Ishikawa (cell line): ENCODE measurements around the gene PGAP3.

Experiments used
- CEBPB ChIP-seq: IDR thresholded peaks from 2 replicates; pipeline ENCODE4 v1.6.1; 2012
- CREB1 ChIP-seq: IDR thresholded peaks from 2 replicates; pipeline ENCODE4 v1.6.1; 2012; ENCODE audit warnings: low read depth
- EGR1 ChIP-seq: IDR thresholded peaks from 2 replicates; pipeline ENCODE4 v1.6.1; 2012
- EP300 ChIP-seq: IDR thresholded peaks from 2 replicates; pipeline ENCODE4 v1.6.1; 2012; ENCODE audit warnings: borderline replicate concordance
- FOXM1 ChIP-seq: IDR thresholded peaks from 2 replicates; pipeline ENCODE4 v1.6.1; 2012; ENCODE audit warnings: low read depth, borderline replicate concordance
- MAX ChIP-seq: IDR thresholded peaks from 2 replicates; pipeline ENCODE4 v1.6.1; 2012
- NFIC ChIP-seq: IDR thresholded peaks from 2 replicates; pipeline ENCODE4 v1.6.1; 2012
- RAD21 ChIP-seq: IDR thresholded peaks from 2 replicates; pipeline ENCODE4 v1.6.1; 2012; ENCODE audit warnings: low read depth
- TAF1 ChIP-seq: IDR thresholded peaks from 2 replicates; pipeline ENCODE4 v1.6.1; 2012; ENCODE audit warnings: low read depth, mild to moderate bottlenecking
- TCF12 ChIP-seq: IDR thresholded peaks from 2 replicates; pipeline ENCODE4 v1.6.1; 2012; ENCODE audit warnings: low read depth
- TEAD4 ChIP-seq: IDR thresholded peaks from 2 replicates; pipeline ENCODE4 v1.6.1; 2012
- YY1 ChIP-seq: IDR thresholded peaks from 2 replicates; pipeline ENCODE4 v1.6.1; 2012; ENCODE audit warnings: low read depth
- ZBTB7A ChIP-seq: IDR thresholded peaks from 2 replicates; pipeline ENCODE4 v1.6.1; 2012; ENCODE audit warnings: low read depth
- TF ChIP-seq, protein P1 (sequence below): IDR thresholded peaks from 2 replicates; pipeline ENCODE4 v1.6.1; 2012; ENCODE audit warnings: low read depth, mild to moderate bottlenecking
- TF ChIP-seq, protein P2 (sequence below): IDR thresholded peaks from 2 replicates; pipeline ENCODE4 v1.6.1; 2012

The PGAP3 gene

DNA sequence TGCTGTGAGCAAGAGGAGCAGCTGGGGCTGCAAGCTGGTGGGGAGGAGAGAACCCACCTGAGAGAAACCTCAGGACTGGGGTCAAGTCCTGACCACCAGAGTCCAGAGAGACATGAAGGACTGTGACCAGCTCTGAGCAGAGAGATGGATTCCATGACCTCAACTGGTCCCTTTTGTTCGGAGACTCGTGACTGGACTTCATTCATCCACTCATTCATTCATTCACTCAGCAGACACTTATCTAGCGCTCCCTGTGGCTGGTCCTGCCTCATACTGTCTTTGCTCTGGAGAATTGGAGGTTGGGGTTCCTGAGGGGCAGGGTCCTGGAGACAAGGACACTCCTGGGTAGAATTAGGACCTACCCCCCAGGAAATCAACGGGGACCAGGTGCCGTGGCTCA is 16.1 kb upstream of the PGAP3 start:
- no peak for TF ChIP-seq CREB1
- TF ChIP-seq TAF1 = no peak
- TF ChIP-seq EP300 = no peak
- no peak for TF ChIP-seq TEAD4
- TF ChIP-seq CEBPB = no peak
- TF ChIP-seq, protein P1, sequence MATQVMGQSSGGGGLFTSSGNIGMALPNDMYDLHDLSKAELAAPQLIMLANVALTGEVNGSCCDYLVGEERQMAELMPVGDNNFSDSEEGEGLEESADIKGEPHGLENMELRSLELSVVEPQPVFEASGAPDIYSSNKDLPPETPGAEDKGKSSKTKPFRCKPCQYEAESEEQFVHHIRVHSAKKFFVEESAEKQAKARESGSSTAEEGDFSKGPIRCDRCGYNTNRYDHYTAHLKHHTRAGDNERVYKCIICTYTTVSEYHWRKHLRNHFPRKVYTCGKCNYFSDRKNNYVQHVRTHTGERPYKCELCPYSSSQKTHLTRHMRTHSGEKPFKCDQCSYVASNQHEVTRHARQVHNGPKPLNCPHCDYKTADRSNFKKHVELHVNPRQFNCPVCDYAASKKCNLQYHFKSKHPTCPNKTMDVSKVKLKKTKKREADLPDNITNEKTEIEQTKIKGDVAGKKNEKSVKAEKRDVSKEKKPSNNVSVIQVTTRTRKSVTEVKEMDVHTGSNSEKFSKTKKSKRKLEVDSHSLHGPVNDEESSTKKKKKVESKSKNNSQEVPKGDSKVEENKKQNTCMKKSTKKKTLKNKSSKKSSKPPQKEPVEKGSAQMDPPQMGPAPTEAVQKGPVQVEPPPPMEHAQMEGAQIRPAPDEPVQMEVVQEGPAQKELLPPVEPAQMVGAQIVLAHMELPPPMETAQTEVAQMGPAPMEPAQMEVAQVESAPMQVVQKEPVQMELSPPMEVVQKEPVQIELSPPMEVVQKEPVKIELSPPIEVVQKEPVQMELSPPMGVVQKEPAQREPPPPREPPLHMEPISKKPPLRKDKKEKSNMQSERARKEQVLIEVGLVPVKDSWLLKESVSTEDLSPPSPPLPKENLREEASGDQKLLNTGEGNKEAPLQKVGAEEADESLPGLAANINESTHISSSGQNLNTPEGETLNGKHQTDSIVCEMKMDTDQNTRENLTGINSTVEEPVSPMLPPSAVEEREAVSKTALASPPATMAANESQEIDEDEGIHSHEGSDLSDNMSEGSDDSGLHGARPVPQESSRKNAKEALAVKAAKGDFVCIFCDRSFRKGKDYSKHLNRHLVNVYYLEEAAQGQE = no peak
- no peak for TF ChIP-seq NFIC
- TF ChIP-seq ZBTB7A = no peak
- TF ChIP-seq TCF12 = no peak
- no peak for TF ChIP-seq MAX
- TF ChIP-seq, protein P2, sequence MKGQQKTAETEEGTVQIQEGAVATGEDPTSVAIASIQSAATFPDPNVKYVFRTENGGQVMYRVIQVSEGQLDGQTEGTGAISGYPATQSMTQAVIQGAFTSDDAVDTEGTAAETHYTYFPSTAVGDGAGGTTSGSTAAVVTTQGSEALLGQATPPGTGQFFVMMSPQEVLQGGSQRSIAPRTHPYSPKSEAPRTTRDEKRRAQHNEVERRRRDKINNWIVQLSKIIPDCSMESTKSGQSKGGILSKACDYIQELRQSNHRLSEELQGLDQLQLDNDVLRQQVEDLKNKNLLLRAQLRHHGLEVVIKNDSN = no peak
- no peak for TF ChIP-seq FOXM1
- TF ChIP-seq YY1 = no peak
- no peak for TF ChIP-seq EGR1

GRCh38 chr17:39702901-39703893 is 15.3 kb upstream of the PGAP3 start:
- TF ChIP-seq, protein P1 = no peak
- no peak for TF ChIP-seq CREB1
- TF ChIP-seq YY1 = no peak
- no peak for TF ChIP-seq EGR1
- TF ChIP-seq FOXM1 = no peak
- TF ChIP-seq EP300 = no peak
- no peak for TF ChIP-seq TEAD4
- no peak for TF ChIP-seq ZBTB7A
- no peak for TF ChIP-seq RAD21
- no peak for TF ChIP-seq TCF12
- TF ChIP-seq MAX = no peak
- TF ChIP-seq TAF1 = no peak
- TF ChIP-seq CEBPB = no peak
- TF ChIP-seq, protein P2 = no peak

GRCh38 chr17:39701784-39702422 is 14.0 kb upstream of the PGAP3 start:
- TF ChIP-seq, protein P1 = no peak
- no peak for TF ChIP-seq MAX
- no peak for TF ChIP-seq RAD21
- no peak for TF ChIP-seq FOXM1
- TF ChIP-seq EP300 = no peak
- no peak for TF ChIP-seq TEAD4
- no peak for TF ChIP-seq NFIC
- TF ChIP-seq, protein P2 = no peak
- TF ChIP-seq CREB1 = no peak
- TF ChIP-seq TAF1 = no peak
- TF ChIP-seq ZBTB7A = no peak
- no peak for TF ChIP-seq YY1
- TF ChIP-seq TCF12 = no peak
- TF ChIP-seq CEBPB = no peak
- no peak for TF ChIP-seq EGR1
